Activated B cell treated with CpG ODN at 0.5 μM for 24 hours (primary cell): Measurements from ENCODE around the gene PLA2G12A. TPM values are rescaled to one million over a fixed set of nuclear protein-coding genes. Genes with fewer than 3 reads are reported as not detected.
A peak's percentile ranks its signal among the peaks of the same experiment; 100 is the strongest.
"Not testable (repeated sequence)": the region's sequence is repeated elsewhere in the genome, so short reads cannot be mapped to it uniquely, and the experiment has no call there.

ENCODE experiments used
- ATAC-seq: fragments of 200-7000 bp; cut with Tn5 transposase; one replicate; pipeline ENCODE4 v1.10.0; 2021; ENCODE audit warnings: low read depth, mild to moderate bottlenecking, moderate library complexity
- CTCF ChIA-PET: fragments of 350-600 bp; sonication (Branson Sonifier 250); formaldehyde crosslinking; loops from one replicate; lab custom pipeline; 2021; ENCODE audit warnings: antibody characterized with exemption; lab: Charles Lee
- POLR2A ChIA-PET: fragments of 350-600 bp; sonication (Branson Sonifier 250); formaldehyde crosslinking; loops from one replicate; lab custom pipeline; 2021; ENCODE audit warnings: antibody characterized with exemption; lab: Charles Lee
- DNase-seq: peaks from one replicate; pipeline ENCODE4 v3.0.0; 2022
- H3K27ac Mint-ChIP-seq: one replicate; pipeline ENCODE4 v1.8.0; 2020; ENCODE audit warnings: mixed read lengths
- H3K27me3 Mint-ChIP-seq: one replicate; pipeline ENCODE4 v1.8.0; 2021; ENCODE audit warnings: mixed read lengths
- H3K36me3 Mint-ChIP-seq: one replicate; pipeline ENCODE4 v1.8.0; 2021; ENCODE audit warnings: low read depth, mixed read lengths
- H3K4me1 Mint-ChIP-seq: one replicate; pipeline ENCODE4 v1.8.0; 2021; ENCODE audit warnings: mixed read lengths
- H3K4me3 Mint-ChIP-seq: one replicate; pipeline ENCODE4 v1.8.0; 2020; ENCODE audit warnings: mild to moderate bottlenecking, mixed read lengths
- H3K9me3 Mint-ChIP-seq: one replicate; pipeline ENCODE4 v1.8.0; 2020; ENCODE audit warnings: mixed read lengths
- CTCF ChIP-seq: fragments of 200-600 bp; IDR thresholded peaks from one replicate; pipeline ENCODE4 v1.8.0; 2022; ENCODE audit warnings: antibody characterized with exemption, mild to moderate bottlenecking
- intact Hi-C: fragments of 100-400 bp; cut with micrococcal nuclease; formaldehyde crosslinking; loops from one replicate; pipeline ENCODE4 v1.15.1; 2024
- total RNA-seq: library from RNA; stranded (reverse); gene quantifications from 2 replicates; pipeline ENCODE4 v1.2.3, GENCODE V29; 2022

The PLA2G12A gene
- total RNA-seq, 1 donor from 2014 or later: 9.6 TPM

- peaks cover 16% of the 10 kb centered on the region for H3K4me1 Mint-ChIP-seq
- no peak overlapping the region for H3K4me3 Mint-ChIP-seq
- peaks cover 50% of the 10 kb centered on the region for H3K36me3 Mint-ChIP-seq
- no peak for TF ChIP-seq CTCF
- no peak overlapping the region for H3K27ac Mint-ChIP-seq
- H3K9me3 Mint-ChIP-seq: no peaks in the 10 kb centered on the region
- intact Hi-C loops: no loop called here
- POLR2A ChIA-PET: no interaction called here
- H3K27me3 Mint-ChIP-seq: no peaks in the 10 kb centered on the region
- ATAC-seq (no peak), DNase-seq (no peak)
- CTCF ChIA-PET: no interaction called here
Observed at GRCh38 chr4:109691411-109691920, 38.4 kb downstream of the PLA2G12A start.

- H3K9me3 Mint-ChIP-seq: no peaks in the 10 kb centered on the region
- ChIA-PET POLR2A (interaction anchor here (1.0 kb wide), 1 partner anchor 130 kb away, joined by 3 read pairs; no protein-coding TSS in a partner anchor), CTCF (no interaction called here)
- no peaks in the 10 kb centered on the region for H3K27me3 Mint-ChIP-seq
- intact Hi-C loops: no loop called here
- DNase-seq (no peak), ATAC-seq (no peak)
- TF ChIP-seq CTCF: no peak
- H3K4me1 Mint-ChIP-seq: peaks cover 16% of the 10 kb centered on the region
- peak overlapping the region; percentile 8 for H3K27ac Mint-ChIP-seq
- peaks cover 50% of the 10 kb centered on the region for H3K36me3 Mint-ChIP-seq
- H3K4me3 Mint-ChIP-seq: peak overlapping the region; percentile 9
Observed at GRCh38 chr4:109690690-109691410, 39.0 kb downstream of the PLA2G12A start.

- Mint-ChIP-seq H3K27me3 (no peaks in the 10 kb centered on the region), H3K4me3 (no peak overlapping the region), H3K4me1 (peaks cover 16% of the 10 kb centered on the region), H3K9me3 (no peaks in the 10 kb centered on the region), H3K27ac (no peak overlapping the region), H3K36me3 (peaks cover 64% of the 10 kb centered on the region)
- no peak for TF ChIP-seq CTCF
- intact Hi-C loops: no loop called here
- ChIA-PET POLR2A (no interaction called here), CTCF (interaction anchor here (1.3 kb wide), 1 partner anchor 20 kb away, joined by 3 read pairs; no protein-coding TSS in a partner anchor)
- no peak for DNase-seq
- ATAC-seq: no peak
Observed at GRCh38 chr4:109684727-109685126, 45.1 kb downstream of the PLA2G12A start.

GRCh38 chr4:109683621-109684253, 46.1 kb downstream of the PLA2G12A start:
- DNase-seq (no peak), ATAC-seq (peak; percentile 25)
- H3K27me3 Mint-ChIP-seq: no peaks in the 10 kb centered on the region
- H3K4me3 Mint-ChIP-seq: no peak overlapping the region
- peak overlapping the region; percentile 5 for H3K27ac Mint-ChIP-seq
- H3K36me3 Mint-ChIP-seq: peaks cover 64% of the 10 kb centered on the region
- CTCF ChIA-PET: interaction anchor here (1.3 kb wide), 1 partner anchor 21 kb away, joined by 3 read pairs; no protein-coding TSS in a partner anchor
- intact Hi-C loops: no loop called here
- POLR2A ChIA-PET: interaction anchor here (0.6 to 0.7 kb wide), 2 partner anchors 49 to 121 kb away, joined by 6 read pairs; no protein-coding TSS in a partner anchor
- peaks cover 16% of the 10 kb centered on the region for H3K4me1 Mint-ChIP-seq
- H3K9me3 Mint-ChIP-seq: no peaks in the 10 kb centered on the region
- no peak for TF ChIP-seq CTCF

- intact Hi-C loops: no loop called here
- H3K4me3 Mint-ChIP-seq: no peak overlapping the region
- no peaks in the 10 kb centered on the region for H3K27me3 Mint-ChIP-seq
- H3K9me3 Mint-ChIP-seq: no peaks in the 10 kb centered on the region
- peak overlapping the region; percentile 64 for H3K27ac Mint-ChIP-seq
- TF ChIP-seq CTCF: no peak
- ATAC-seq (no peak), DNase-seq (no peak)
- H3K36me3 Mint-ChIP-seq: peaks cover 62% of the 10 kb centered on the region
- CTCF ChIA-PET: no interaction called here
- POLR2A ChIA-PET: no interaction called here
- peaks cover 16% of the 10 kb centered on the region for H3K4me1 Mint-ChIP-seq
Observed at GRCh38 chr4:109682875-109683274, 47.0 kb downstream of the PLA2G12A start.

- POLR2A ChIA-PET, H3K27me3 Mint-ChIP-seq, H3K4me3 Mint-ChIP-seq, H3K27ac Mint-ChIP-seq, intact Hi-C loops, ATAC-seq, CTCF ChIA-PET, H3K9me3 Mint-ChIP-seq, DNase-seq: not testable (repeated sequence)
- Mint-ChIP-seq H3K36me3 (peaks cover 42% of the 10 kb centered on the region), H3K4me1 (peaks cover 14% of the 10 kb centered on the region)
Observed at GRCh38 chr4:109678925-109679324, 50.9 kb downstream of the PLA2G12A start.

- H3K27me3 Mint-ChIP-seq, POLR2A ChIA-PET, DNase-seq, H3K4me3 Mint-ChIP-seq, intact Hi-C loops, H3K4me1 Mint-ChIP-seq, ATAC-seq, H3K27ac Mint-ChIP-seq, H3K9me3 Mint-ChIP-seq, CTCF ChIA-PET: not testable (repeated sequence)
- H3K36me3 Mint-ChIP-seq: peaks cover 41% of the 10 kb centered on the region
Observed at GRCh38 chr4:109678472-109678871, 51.4 kb downstream of the PLA2G12A start.
